T-helper 1 cell treated with Interleukin-12 subunit alpha and Interleukin-12 subunit beta and Interleukin-4 antibody, amounts not matched to agents 30 ng/mL and 1 ng/mL, for 36 hours (primary cell): Measurements from ENCODE around the gene OR13C5. TPM values are rescaled to one million over a fixed set of nuclear protein-coding genes. Genes with fewer than 3 reads are reported as not detected.

Experiments
- intact Hi-C: fragments of 100-400 bp; cut with micrococcal nuclease; formaldehyde crosslinking; loops from one replicate; pipeline ENCODE4 v1.15.1; 2024
- total RNA-seq: library from RNA; stranded (reverse); gene quantifications from 2 replicates; pipeline ENCODE4 v1.2.3, GENCODE V29; 2022

OR13C5 gene
- total RNA-seq, 1 donor from 2014 or later: not detected

- intact Hi-C loops: no loop called here
Measured at GRCh38 chr9:104553261-104553660, 46.0 kb downstream of the OR13C5 start.

Other genes starting within 250 kb of the OR13C5 start
- gene OR13F1, start 95.2 kb downstream of the OR13C5 start, total RNA-seq: not detected in 2 replicates
- gene OR13C4, start 72.2 kb downstream of the OR13C5 start, total RNA-seq: not detected in 2 replicates
- gene OR13C3, start 62.6 kb downstream of the OR13C5 start, total RNA-seq: not detected in 2 replicates
- not detected in 2 replicates for gene OR13C8, start 30.2 kb downstream of the OR13C5 start, total RNA-seq
- not detected in 2 replicates for gene OR13C2, start 6.2 kb upstream of the OR13C5 start, total RNA-seq
- not detected in 2 replicates for gene OR13C9, start 18.8 kb upstream of the OR13C5 start, total RNA-seq
- not detected in 2 replicates for gene OR13D1, start 95.1 kb upstream of the OR13C5 start, total RNA-seq
- gene NIPSNAP3A, start 148.3 kb upstream of the OR13C5 start, total RNA-seq: 11.2 and 15.0 TPM in 2 replicates
- 0.34 and 0.56 TPM in 2 replicates for gene NIPSNAP3B, start 164.7 kb upstream of the OR13C5 start, total RNA-seq